Esophagus squamous epithelium (tissue), 5 donors: ENCODE results near the gene GPX3. TPM values are rescaled to one million over a fixed set of nuclear protein-coding genes. Genes with fewer than 3 reads are reported as not detected.
A peak's percentile ranks its signal among the peaks of the same experiment; 100 is the strongest.

Source experiments
- DNase-seq: peaks from one replicate; lab custom pipeline; 2025; lab: John Stamatoyannopoulos, UW
- H3K27ac ChIP-seq, 4 donors: fragments of 200-600 bp; sonication (generic); one replicate each; pipeline ENCODE4 v1.5.1; 2016 to 2019; ENCODE audit warnings: mild to moderate bottlenecking in 1 of 4
- H3K27me3 ChIP-seq, 4 donors: fragments of 200-600 bp; sonication (generic); 1 replicate in 3 of 4; 2 replicates in 1 of 4; pipeline versions ENCODE4 v1.5.1 to v1.6.0; 2017 to 2021; ENCODE audit warnings: antibody characterized with exemption in 1 of 4
- H3K36me3 ChIP-seq, 3 donors: fragments of 200-600 bp; sonication (generic); one replicate each; pipeline ENCODE4 v1.5.1; 2016 to 2019
- H3K4me1 ChIP-seq, 3 donors: fragments of 200-600 bp; sonication (generic); one replicate each; pipeline ENCODE4 v1.5.1; 2017 to 2019
- H3K4me3 ChIP-seq, 4 donors: fragments of 200-600 bp; sonication (generic); 1 replicate in 3 of 4; 2 replicates in 1 of 4; pipeline ENCODE4 v1.5.1; 2016 to 2019; ENCODE audit warnings: mild to moderate bottlenecking in 2 of 4, moderate library complexity in 1 of 4
- H3K9me3 ChIP-seq, 3 donors: fragments of 200-600 bp; sonication (generic); one replicate each; pipeline ENCODE4 v1.5.1; 2016 to 2019
- POLR2A ChIP-seq, 4 donors: fragments of 450-650 bp; IDR thresholded peaks; one replicate each; pipeline ENCODE4 v1.6.1; 2017; ENCODE audit warnings: antibody characterized with exemption in 4 of 4, mild to moderate bottlenecking in 4 of 4, moderate library complexity in 3 of 4
- WGBS, 2 donors: methylation state at CpG; one replicate each; pipeline ENCODE4 v1.1.5; 2018; 5-methylcytosine and 5-hydroxymethylcytosine counted together
- intact Hi-C: fragments of 100-400 bp; cut with DNase I; formaldehyde crosslinking; loops from one replicate; pipeline ENCODE4 v1.15.0; 2022
- total RNA-seq, 4 donors: library from RNA; depleted of rRNA; stranded (reverse); fragments of >200 nt; gene quantifications; one replicate each; pipeline ENCODE4 v1.1.0, GENCODE V29; 2016
- TF ChIP-seq, protein P1 (sequence below), 6 experiments: fragments of 450-650 bp in 4 of 6; fragments of 200-600 bp in 2 of 6; sonication (generic) in 2 of 6; IDR thresholded peaks; one replicate each; pipeline ENCODE4 v1.5.1; 2016 to 2019; ENCODE audit warnings: antibody characterized with exemption in 6 of 6, mild to moderate bottlenecking in 4 of 6, moderate library complexity in 4 of 6
- donor health status: DM: yes; HTN: yes; CAD: no.

The GPX3 gene
- total RNA-seq, 4 donors from 2014 or later = 166 to 1,028 (median 489) TPM

DNA sequence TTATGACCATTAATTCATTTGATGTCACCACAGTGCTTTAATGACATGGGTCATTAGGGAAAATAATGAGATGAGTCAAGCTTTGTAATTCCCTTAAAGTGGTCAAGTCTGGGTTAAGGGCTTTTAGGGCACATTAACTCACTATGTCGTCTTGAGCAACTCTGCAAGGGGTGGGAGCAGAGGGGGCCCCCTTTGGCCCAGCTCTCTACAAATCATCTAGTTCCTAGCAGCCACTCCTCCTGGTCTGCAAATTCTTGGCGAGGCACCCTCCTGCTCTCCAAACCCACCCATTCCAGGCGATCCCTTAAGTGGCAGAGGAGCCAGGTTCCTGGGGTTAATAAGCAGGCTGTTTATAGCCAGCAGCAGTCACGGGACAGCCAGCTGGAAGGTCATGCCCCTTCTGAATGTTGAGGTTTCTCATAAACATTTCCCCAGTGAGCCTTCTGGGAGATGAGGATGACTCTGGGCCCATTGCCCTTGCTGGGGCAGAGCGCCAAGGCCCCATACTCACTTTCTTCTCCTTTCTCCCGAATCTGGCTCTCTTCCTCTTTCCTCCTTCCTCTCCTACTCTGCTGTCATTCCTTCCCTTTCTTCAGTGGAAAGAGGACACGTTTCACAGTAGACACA lies 14.3 kb upstream of the GPX3 start:
- TF ChIP-seq, protein P1, sequence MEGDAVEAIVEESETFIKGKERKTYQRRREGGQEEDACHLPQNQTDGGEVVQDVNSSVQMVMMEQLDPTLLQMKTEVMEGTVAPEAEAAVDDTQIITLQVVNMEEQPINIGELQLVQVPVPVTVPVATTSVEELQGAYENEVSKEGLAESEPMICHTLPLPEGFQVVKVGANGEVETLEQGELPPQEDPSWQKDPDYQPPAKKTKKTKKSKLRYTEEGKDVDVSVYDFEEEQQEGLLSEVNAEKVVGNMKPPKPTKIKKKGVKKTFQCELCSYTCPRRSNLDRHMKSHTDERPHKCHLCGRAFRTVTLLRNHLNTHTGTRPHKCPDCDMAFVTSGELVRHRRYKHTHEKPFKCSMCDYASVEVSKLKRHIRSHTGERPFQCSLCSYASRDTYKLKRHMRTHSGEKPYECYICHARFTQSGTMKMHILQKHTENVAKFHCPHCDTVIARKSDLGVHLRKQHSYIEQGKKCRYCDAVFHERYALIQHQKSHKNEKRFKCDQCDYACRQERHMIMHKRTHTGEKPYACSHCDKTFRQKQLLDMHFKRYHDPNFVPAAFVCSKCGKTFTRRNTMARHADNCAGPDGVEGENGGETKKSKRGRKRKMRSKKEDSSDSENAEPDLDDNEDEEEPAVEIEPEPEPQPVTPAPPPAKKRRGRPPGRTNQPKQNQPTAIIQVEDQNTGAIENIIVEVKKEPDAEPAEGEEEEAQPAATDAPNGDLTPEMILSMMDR (IDR thresholded peaks at IDR 0.05) = no peak
- TF ChIP-seq POLR2A (IDR thresholded peaks at IDR 0.05) = no peak
- Histone ChIP-seq H3K27ac (peak overlapping the region; percentile 64 to 93 (median 78)), H3K36me3 (no peaks in the 10 kb centered on the region), H3K27me3 (no peaks in the 10 kb centered on the region), H3K9me3 (no peaks in the 10 kb centered on the region), H3K4me1 (peaks cover 10 to 64% (median 31%) of the 10 kb centered on the region in 3 donors), H3K4me3 (peak overlapping the region in 1 of 4 donors; percentile 31)
- WGBS, 2 donors = 35 to 54% methylated on average over 4 to 6 of the region's 7 CpGs
- DNase-seq = no peak
- intact Hi-C loops = no loop called here

DNA sequence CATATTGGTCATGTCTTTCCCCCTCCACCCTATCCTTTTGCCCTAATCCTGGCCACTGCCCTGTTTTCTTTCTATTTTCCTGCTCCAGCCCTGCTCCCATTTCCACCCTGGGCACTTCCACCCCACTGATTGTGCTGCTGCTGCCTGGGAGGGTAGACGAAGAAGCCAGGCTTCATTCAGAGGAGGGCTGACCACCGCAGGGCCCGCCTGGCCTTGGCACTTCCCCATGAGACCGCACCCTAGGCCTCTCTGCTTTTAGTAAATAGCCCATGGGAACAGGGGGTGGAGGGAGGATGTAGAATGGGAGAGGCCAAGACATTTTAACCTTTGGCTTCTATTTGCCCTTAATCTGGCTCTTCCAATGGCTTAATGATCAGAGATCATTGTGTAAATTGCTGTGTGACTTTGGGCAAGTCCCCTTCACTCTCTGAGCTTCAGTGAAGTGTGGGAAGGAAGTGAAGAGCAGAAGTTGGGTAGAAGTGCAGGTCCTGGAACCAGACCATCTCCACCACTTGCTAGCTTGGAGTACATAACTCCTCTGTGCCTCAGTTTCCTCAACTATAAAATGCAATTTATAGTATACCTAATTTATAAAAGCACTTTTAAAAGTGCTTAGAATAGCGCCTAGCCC lies 13.6 kb upstream of the GPX3 start:
- peaks cover 10 to 64% (median 31%) of the 10 kb centered on the region in 3 donors for H3K4me1 ChIP-seq
- no peaks in the 10 kb centered on the region for H3K9me3 ChIP-seq
- 77 to 100% methylated on average over 1 to 4 of the region's 5 CpGs for WGBS, 2 donors
- no peak for DNase-seq
- H3K27me3 ChIP-seq = no peaks in the 10 kb centered on the region
- peak overlapping the region in 1 of 4 donors; percentile 15 for H3K4me3 ChIP-seq
- TF ChIP-seq, protein P1 (IDR thresholded peaks at IDR 0.05) = no peak
- no peak for TF ChIP-seq POLR2A (IDR thresholded peaks at IDR 0.05)
- H3K36me3 ChIP-seq = no peaks in the 10 kb centered on the region
- H3K27ac ChIP-seq = peak overlapping the region; percentile 37 to 93 (median 78)
- intact Hi-C loops = no loop called here

DNA sequence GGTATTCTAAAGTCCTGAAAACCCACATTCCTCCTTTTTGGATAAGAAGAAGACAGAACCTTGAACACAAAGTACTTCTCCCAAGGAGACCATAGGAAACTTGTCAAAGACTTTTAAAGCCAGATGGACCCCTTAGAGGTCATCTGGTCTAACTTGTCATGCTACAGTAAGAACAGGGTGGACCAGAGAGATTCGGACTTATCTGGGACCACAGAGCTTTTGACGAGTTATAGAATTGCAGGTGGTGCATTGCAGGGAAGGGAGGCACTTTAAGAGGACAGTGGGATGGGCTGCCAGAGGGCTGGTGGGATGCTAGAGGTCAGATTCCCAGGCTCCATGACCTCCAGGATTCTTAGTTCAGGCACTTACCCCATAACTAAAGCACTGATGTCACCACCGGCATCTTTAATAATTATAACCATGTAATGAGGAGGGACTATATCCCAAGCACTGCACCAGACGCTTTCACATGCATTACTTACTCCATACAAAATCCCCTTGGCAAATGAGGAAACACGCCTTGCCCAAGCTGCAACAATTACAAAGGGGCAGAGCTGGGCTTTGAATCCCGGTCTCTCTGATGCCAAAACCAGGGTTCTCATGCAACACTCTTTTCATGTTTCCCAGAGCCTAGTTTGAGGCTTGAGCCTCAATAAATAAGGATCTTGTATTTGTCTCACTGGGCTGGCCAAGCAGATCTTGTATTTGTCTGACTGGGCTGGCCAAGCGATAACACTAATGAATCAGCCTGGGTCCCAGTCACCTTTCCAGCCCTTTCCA lies 12.8 kb upstream of the GPX3 start:
- intact Hi-C loops = no loop called here

DNA sequence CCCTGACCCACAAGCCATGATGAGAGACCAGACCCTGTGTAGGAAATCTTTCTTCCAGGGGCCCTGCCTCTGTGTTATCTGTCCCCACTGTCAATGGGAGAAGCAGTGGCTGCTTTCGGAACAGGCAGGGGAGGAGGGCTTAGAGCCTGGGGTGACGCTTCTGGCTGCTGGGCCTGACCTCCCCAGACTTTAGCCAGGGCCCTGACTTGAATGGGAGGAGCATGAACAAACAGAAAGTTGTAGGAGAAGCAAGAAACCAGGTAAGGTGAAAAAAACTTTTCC lies 12.2 kb upstream of the GPX3 start:
- no peak for DNase-seq
- Histone ChIP-seq H3K27me3 (no peaks in the 10 kb centered on the region), H3K9me3 (no peaks in the 10 kb centered on the region), H3K4me3 (no peak overlapping the region), H3K4me1 (peaks cover 10 to 57% (median 30%) of the 10 kb centered on the region in 3 donors), H3K27ac (peak overlapping the region; percentile 30 to 93 (median 78)), H3K36me3 (no peaks in the 10 kb centered on the region)
- 29 to 54% methylated on average over 1 to 2 of the region's 2 CpGs for WGBS, 2 donors
- intact Hi-C loops = no loop called here
- no peak for TF ChIP-seq POLR2A (IDR thresholded peaks at IDR 0.05)
- TF ChIP-seq, protein P1 (IDR thresholded peaks at IDR 0.05) = no peak

More for the DNA sequence above, 12.8 kb upstream of the GPX3 start:
- no peak for TF ChIP-seq POLR2A (IDR thresholded peaks at IDR 0.05)
- TF ChIP-seq, protein P1 (IDR thresholded peaks at IDR 0.05) = no peak
- Histone ChIP-seq H3K27ac (peak overlapping the region; percentile 30 to 93 (median 78)), H3K4me1 (peaks cover 10 to 62% (median 31%) of the 10 kb centered on the region in 3 donors), H3K9me3 (no peaks in the 10 kb centered on the region), H3K36me3 (no peaks in the 10 kb centered on the region), H3K27me3 (no peaks in the 10 kb centered on the region), H3K4me3 (no peak overlapping the region)
- no peak for DNase-seq
- 59 to 72% methylated on average over 7 of the region's 7 CpGs for WGBS, 2 donors

DNA sequence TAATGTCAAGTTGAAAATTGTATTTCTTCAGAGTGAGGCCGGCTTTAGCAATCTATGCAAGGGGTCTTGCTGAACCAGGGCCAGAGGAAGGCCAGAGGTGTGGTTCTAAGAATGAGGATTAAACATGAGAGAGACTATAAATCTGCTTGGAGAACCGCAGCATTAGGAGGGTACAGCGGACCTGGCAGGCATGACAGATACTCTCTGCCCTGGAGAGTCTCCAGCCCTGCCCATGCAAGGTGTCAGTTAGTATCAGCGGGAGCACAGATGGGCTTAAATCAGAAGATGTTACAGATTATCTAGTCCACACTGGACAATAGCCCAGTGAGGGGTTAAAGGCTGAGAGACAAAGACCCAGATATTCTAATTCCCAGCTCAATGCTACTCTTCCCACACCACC lies 11.5 kb upstream of the GPX3 start:
- H3K27ac ChIP-seq = no peak overlapping the region
- DNase-seq = no peak
- H3K4me1 ChIP-seq = peaks cover 10 to 50% (median 23%) of the 10 kb centered on the region in 3 donors
- intact Hi-C loops = no loop called here
- H3K4me3 ChIP-seq = no peak overlapping the region
- TF ChIP-seq, protein P1 (IDR thresholded peaks at IDR 0.05) = no peak
- TF ChIP-seq POLR2A (IDR thresholded peaks at IDR 0.05) = no peak
- no peaks in the 10 kb centered on the region for H3K27me3 ChIP-seq
- WGBS, 2 donors = 90 to 94% methylated on average over 4 of the region's 4 CpGs
- no peaks in the 10 kb centered on the region for H3K9me3 ChIP-seq
- no peaks in the 10 kb centered on the region for H3K36me3 ChIP-seq
